ENCODE data around the gene EPX. TPM values are rescaled to one million over a fixed set of nuclear protein-coding genes. Genes with fewer than 3 reads are reported as not detected.

The EPX gene
- total RNA-seq, 1 donor from 2014 or later, result not detected

DNA sequence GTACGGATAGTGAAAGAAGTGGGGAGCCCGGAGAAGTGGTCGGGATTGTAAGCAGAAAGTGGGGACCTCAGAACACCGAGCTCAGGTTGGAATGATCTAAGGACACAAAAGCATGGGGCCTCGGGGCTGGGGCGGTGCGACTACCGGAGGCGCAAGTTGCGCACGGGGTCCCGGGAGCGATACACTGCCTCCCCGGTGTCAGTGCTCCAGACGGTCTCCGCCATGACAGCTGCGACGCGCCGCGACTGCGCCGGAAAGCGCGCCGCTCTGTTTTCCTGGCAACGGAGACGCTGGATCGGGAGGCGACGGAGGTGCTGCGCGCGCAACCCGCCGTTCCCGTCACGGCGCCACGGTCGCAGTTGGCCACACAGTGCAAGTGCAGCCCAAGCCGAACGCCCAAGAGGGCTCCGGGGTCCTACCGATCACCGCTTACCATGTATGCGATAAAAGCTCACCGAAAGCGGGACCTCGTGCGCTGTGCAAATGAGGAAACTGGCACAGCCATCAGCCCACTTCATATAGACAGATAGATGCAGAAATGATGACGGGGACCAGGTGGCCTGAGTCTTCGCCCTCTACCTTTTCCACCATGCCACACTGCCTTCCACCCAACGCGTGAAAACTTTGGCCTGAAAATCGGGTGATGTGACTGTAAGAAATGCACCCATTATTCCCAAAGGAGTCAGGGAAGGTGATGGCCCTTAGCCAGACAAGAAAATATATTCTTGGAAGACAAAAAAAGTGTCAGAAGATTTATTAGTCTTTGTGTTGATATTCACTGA, 26.7 kb downstream of the EPX start, which contains the start of gene MKS1:
MKS1 (minus strand) TSS at position 249 of the 782 bp plus-strand sequence; CDS start at position 224, 25 bp downstream.
- intact Hi-C loops (cut with DNase I), result no loop called here

GRCh38 chr17:58219789-58220183, 27.3 kb downstream of the EPX start:
- intact Hi-C loops (cut with DNase I), result no loop called here
- ATAC-seq, result no peak

More for the DNA sequence above, 26.7 kb downstream of the EPX start, which contains the start of gene MKS1:
- ATAC-seq (peak; percentile 100), DNase-seq (ENCODE audit: low spot score) (peak; percentile 95)

DNA sequence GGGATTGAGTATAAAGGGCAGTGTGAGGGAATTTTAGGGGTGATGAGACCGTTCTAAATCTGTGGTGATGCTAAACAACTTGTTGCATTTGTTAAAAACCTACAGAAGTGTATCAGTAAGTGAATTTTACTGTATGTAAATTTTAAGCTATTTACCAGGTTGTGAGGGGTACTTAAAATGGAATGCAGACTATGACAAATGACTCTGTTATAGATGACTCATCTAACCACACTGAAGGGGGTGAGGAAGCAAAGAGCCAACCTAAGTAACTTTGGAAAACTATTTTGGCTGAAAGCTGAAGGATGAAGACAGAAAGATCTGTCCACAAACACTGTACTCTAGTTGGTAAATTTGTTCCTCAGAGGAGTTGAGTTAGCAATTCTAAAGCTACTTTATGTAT, 31.8 kb downstream of the EPX start:
- no peak for DNase-seq (ENCODE audit: low spot score)
- no peak for ATAC-seq
- intact Hi-C loops (cut with DNase I), result no loop called here

More at GRCh38 chr17:58219789-58220183, 27.3 kb downstream of the EPX start:
- no peak for DNase-seq (ENCODE audit: low spot score)

GRCh38 chr17:58227733-58228132, 35.2 kb downstream of the EPX start:
- DNase-seq (ENCODE audit: low spot score) (no peak), ATAC-seq (no peak)
- intact Hi-C loops (cut with DNase I), result no loop called here

- ATAC-seq (no peak), DNase-seq (ENCODE audit: low spot score) (no peak)
- intact Hi-C loops (cut with DNase I), result no loop called here
These were observed 36.2 kb downstream of the EPX start for GRCh38 chr17:58228679-58229078.

- ATAC-seq (no peak), DNase-seq (ENCODE audit: low spot score) (no peak)
- intact Hi-C loops (cut with DNase I), result no loop called here
These were observed 36.9 kb downstream of the EPX start for GRCh38 chr17:58229384-58229783.

GRCh38 chr17:58229881-58230280, 37.4 kb downstream of the EPX start:
- DNase-seq (ENCODE audit: low spot score) (no peak), ATAC-seq (no peak)
- intact Hi-C loops (cut with DNase I), result no loop called here

- DNase-seq (ENCODE audit: low spot score), result no peak
- intact Hi-C loops (cut with DNase I), result no loop called here
- ATAC-seq, result no peak
These were observed 39.1 kb downstream of the EPX start for GRCh38 chr17:58231641-58232040.

GRCh38 chr17:58232707-58233156, 40.2 kb downstream of the EPX start:
- peak; percentile 42 for ATAC-seq
- DNase-seq (ENCODE audit: low spot score), result no peak
- intact Hi-C loops (cut with DNase I), result no loop called here

DNA sequence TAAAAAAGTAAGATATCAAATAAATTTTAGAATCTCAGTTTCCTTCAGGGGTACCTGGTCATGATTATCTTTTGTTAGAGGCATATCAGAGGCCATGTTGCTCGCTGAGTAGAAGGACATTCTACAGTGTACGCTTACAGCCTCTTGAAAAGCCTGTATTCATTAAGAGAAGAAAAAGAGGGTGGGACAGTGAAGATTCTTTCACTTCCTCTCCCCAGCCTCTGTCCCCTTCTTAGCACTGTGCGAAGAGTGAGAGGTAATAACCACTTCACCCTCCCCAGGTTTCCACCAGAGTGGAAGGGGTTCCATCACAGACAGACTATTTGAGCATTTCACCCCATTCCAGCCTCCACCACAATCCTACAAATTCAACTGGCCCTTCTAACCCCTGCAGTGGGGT, 41.0 kb downstream of the EPX start:
- DNase-seq (ENCODE audit: low spot score), result no peak
- intact Hi-C loops (cut with DNase I), result no loop called here
- peak; percentile 53 for ATAC-seq

GRCh38 chr17:58234512-58234911, 42.0 kb downstream of the EPX start:
- ATAC-seq, result no peak
- no peak for DNase-seq (ENCODE audit: low spot score)
- intact Hi-C loops (cut with DNase I), result no loop called here

DNA sequence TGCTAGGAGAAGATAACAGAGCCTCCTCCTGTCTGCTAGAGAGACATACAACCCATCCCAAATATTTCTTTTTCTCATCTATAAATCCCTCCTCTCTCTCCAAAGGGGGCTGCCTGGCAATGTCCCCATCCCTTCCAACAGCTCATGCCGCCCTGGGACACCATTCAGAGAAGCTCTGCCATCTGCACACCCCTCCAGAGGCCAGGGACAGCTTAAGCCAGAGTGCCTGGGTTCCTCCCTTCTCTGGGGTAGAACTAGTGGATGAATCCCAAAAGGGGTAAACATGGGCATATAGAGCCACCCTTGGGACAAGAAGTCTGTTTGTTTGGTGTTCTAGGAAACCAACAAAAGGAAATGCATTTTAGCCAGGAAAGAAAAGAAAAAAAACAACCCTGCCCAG, 43.3 kb downstream of the EPX start:
- intact Hi-C loops (cut with DNase I), result no loop called here
- no peak for ATAC-seq
- DNase-seq (ENCODE audit: low spot score), result no peak

- DNase-seq (ENCODE audit: low spot score) (no peak), ATAC-seq (no peak)
- intact Hi-C loops (cut with DNase I), result no loop called here
These were observed 43.9 kb downstream of the EPX start for GRCh38 chr17:58236394-58236793.

DNA sequence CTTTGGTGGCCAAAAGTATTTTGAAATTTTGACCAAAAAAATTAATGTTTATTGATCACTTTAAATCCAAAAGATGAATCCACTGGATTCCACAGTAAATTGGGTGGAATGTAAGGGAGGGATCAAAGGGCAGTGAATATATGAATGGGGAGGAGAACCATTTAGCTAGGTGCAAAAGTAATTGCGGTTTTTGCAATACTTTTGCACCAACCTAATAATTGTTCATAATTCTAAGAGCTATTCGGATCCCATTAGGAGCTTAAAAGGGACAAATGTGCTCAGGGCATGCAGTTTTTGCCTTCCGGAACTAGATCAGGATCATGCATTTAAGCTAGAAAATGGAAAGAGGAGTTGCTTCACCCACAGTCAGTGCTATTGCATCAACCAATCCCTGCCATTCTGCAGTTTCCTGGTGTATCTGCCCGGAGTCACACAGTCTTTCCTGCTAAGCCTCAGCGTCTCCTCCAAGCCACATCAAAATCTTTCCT, 45.7 kb downstream of the EPX start, which contains the start of gene LPO:
LPO (plus strand) TSS at position 438 of the 488 bp plus-strand sequence. CDS start 4,396 bp downstream, outside the sequence.
- intact Hi-C loops (cut with DNase I), result no loop called here
- ATAC-seq (no peak), DNase-seq (ENCODE audit: low spot score) (no peak)

DNA sequence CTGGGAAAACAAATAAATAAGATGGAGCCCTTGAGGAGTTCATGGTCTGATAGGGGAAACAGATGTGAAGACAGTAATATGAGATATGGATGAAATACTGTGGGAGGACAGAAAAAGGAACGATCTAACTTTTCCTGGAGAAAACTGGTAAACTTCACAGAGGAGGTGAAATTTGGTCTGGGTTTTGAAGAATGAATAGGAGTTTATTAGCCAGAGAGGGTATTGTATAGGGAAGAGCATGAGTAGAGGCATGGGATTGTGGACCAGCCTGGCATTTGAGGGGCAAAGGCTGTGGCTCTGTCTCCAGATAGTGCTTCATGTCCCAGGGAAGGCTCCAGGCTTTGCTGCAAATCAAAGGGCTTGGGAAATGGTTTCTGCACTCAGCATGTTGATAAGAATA, 47.5 kb downstream of the EPX start:
- ATAC-seq, result no peak
- DNase-seq (ENCODE audit: low spot score), result no peak
- intact Hi-C loops (cut with DNase I), result no loop called here

DNA sequence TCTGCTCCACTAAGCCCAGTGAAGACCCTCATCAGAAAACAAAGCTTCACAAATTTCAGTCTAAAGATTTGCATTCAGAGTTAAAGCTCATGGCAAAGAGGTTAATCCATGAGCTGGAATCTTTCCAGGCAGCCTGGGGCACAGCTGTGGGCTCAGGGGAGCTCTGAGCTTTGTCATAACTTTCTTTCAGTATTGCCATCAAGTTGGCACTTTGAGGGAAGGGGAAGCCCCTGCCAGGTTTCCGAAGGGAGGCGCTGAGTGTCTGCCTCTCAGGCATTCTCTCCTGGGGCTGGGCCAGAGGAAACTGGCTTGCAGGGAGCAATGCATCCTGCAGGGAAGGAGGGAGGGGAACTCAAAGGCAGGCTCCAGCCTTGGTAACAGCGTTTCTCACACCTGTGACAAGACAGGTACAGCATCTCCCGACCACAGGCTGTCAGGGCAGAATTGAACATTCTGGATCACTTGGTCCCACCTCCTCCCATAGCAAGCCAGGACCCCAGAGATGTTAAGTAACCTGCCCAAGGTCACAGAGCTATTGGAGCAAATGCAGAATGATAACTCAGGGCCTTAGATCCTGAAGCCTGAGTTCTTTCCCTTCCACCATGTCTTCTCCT, 49.8 kb downstream of the EPX start:
- intact Hi-C loops (cut with DNase I), result no loop called here
- ATAC-seq, result no peak
- DNase-seq (ENCODE audit: low spot score), result no peak

- intact Hi-C loops (cut with DNase I), result no loop called here
- DNase-seq (ENCODE audit: low spot score) (no peak), ATAC-seq (no peak)
These were observed 52.4 kb downstream of the EPX start for GRCh38 chr17:58244963-58245362.

DNA sequence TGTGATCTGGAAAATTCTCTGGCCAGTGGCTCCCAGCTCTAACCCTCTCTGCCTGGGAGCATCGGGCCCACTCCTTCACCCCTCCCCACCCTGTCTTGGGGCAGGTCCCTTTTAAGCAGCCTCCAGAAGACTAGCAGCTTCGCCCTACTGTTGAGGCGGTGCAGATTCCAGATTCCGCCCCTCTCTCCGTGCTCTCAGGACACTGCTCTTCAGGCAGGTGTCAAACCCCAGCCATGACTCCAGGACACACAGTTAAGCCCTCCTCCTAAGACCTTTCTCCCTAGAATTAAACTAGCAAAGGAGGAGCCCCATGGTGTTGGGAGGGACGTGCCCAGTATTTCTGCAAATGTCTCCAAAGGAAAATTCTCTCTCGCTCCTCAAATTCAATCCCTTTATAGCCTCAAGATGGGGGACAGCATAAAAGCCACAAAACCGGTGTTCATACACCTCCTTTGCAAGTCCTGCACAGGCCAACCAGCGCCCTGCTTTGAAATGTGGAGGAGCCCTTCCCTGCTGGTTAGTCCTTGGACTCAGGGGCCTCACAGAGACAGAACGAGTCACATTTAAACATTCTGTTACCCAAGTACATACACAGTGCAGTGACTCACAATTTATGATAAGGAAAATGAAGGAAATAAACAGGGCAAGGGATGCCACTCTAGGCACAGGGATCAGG, 53.0 kb downstream of the EPX start:
- DNase-seq (ENCODE audit: low spot score), result no peak
- ATAC-seq, result no peak
- intact Hi-C loops (cut with DNase I), result no loop called here

DNA sequence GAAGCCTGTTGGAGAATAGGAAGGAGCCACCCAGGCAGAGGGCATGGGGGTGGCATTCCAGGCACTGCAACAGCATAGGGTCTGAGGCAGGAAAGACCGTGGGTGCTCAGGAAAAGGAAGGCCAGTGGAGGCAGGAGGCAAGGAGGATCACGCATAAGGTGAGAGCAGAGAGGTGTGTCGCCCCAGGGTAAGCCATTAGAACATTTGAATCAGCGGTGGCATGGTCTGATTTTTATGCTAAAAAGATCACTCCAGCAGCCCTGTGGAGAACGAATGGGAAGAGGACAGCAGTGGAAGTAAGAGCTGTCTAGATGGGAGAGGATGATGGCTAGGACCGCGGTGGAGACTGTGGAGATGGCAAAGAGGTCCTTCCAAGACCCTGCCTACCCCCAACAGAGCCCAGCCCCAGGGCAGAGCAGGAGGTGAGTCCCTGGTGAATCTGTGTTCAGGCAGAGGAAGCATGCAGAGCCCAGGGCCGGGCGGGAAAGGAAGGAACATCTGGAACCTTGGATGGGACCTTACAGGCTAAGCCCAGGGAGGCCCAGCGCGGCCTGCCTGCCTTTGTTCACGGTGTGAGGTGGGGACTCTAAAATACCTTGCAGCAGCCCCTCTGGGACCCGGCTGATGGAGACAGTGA, 53.7 kb downstream of the EPX start:
- DNase-seq (ENCODE audit: low spot score), result no peak
- no peak for ATAC-seq
- intact Hi-C loops (cut with DNase I), result no loop called here
